ENCODE measurements around the gene CTNNA1.
"Not testable (repeated sequence)": the region's sequence is repeated elsewhere in the genome, so short reads cannot be mapped to it uniquely, and the experiment has no call there.

Gene CTNNA1

DNA sequence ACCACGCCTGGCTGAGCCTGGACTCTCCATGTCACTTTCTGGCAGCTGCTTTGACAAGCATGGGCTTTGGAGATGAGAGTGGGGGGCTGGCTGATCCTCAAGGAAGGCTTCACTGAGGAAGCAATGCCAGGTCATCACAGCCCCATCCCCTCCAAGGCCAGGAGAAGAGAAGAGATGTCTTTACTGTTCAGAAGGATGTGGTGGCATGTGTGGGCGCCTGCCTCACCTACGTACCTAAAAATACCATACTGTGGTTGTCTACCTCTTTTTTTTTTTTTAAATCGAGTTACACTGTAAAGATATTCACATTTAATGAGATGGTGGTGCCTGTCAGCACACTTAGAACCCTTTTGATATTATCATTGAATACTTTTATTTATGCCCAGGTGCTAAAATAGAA lies 26.4 kb upstream of the CTNNA1 start:
- Histone ChIP-seq H3K4me3 (ENCODE audit: low read length) (no peak overlapping the region), H3K79me2 (ENCODE audit: control insufficient read depth, low read length) (no peaks in the 10 kb centered on the region), H3F3A (ENCODE audit: control insufficient read depth, insufficient read depth) (no peaks in the 10 kb centered on the region), H3K9me2 (replicated peaks; ENCODE audit: control insufficient read depth, low read length) (no peaks in the 10 kb centered on the region), H4K20me1 (ENCODE audit: control insufficient read depth, insufficient read depth, low read depth, low read length) (no peaks in the 10 kb centered on the region), H3K27ac (ENCODE audit: low read depth, low read length) (no peak overlapping the region), H3K36me3 (ENCODE audit: control insufficient read depth, low read length) (no peaks in the 10 kb centered on the region), H3K9me3 (ENCODE audit: control insufficient read depth, insufficient read depth, low read length) (no peaks in the 10 kb centered on the region), H3K4me2 (ENCODE audit: low read length) (no peak overlapping the region), H3K27me3 (ENCODE audit: control insufficient read depth, low read length) (peaks cover 4% of the 10 kb centered on the region; the same call in 1 of the 2 replicates), H3K4me1 (ENCODE audit: control insufficient read depth, low read length) (no peaks in the 10 kb centered on the region)
- TF ChIP-seq, protein P1, sequence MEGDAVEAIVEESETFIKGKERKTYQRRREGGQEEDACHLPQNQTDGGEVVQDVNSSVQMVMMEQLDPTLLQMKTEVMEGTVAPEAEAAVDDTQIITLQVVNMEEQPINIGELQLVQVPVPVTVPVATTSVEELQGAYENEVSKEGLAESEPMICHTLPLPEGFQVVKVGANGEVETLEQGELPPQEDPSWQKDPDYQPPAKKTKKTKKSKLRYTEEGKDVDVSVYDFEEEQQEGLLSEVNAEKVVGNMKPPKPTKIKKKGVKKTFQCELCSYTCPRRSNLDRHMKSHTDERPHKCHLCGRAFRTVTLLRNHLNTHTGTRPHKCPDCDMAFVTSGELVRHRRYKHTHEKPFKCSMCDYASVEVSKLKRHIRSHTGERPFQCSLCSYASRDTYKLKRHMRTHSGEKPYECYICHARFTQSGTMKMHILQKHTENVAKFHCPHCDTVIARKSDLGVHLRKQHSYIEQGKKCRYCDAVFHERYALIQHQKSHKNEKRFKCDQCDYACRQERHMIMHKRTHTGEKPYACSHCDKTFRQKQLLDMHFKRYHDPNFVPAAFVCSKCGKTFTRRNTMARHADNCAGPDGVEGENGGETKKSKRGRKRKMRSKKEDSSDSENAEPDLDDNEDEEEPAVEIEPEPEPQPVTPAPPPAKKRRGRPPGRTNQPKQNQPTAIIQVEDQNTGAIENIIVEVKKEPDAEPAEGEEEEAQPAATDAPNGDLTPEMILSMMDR (IDR thresholded peaks at IDR 0.05; ENCODE audit: low read depth, low read length, poor library complexity, severe bottlenecking) = no peak
- TF ChIP-seq EZH2phosphoT487 (IDR thresholded peaks at IDR 0.05; ENCODE audit: borderline replicate concordance, low read length) = no peak

GRCh38 chr5:138730496-138730895 lies 22.7 kb upstream of the CTNNA1 start:
- H3K27me3 ChIP-seq (ENCODE audit: control insufficient read depth, low read length); H3K4me2 ChIP-seq (ENCODE audit: low read length); H3K36me3 ChIP-seq (ENCODE audit: control insufficient read depth, low read length); H3K4me3 ChIP-seq (ENCODE audit: low read length); H3K9me2 ChIP-seq (replicated peaks; ENCODE audit: control insufficient read depth, low read length); H3K4me1 ChIP-seq (ENCODE audit: control insufficient read depth, low read length); H3K27ac ChIP-seq (ENCODE audit: low read depth, low read length); H4K20me1 ChIP-seq (ENCODE audit: control insufficient read depth, insufficient read depth, low read depth, low read length); H3K9me3 ChIP-seq (ENCODE audit: control insufficient read depth, insufficient read depth, low read length); H3F3A ChIP-seq (ENCODE audit: control insufficient read depth, insufficient read depth); H3K79me2 ChIP-seq (ENCODE audit: control insufficient read depth, low read length): not testable (repeated sequence)

GRCh38 chr5:138732466-138732865 lies 20.8 kb upstream of the CTNNA1 start:
- no peaks in the 10 kb centered on the region for H3K79me2 ChIP-seq (ENCODE audit: control insufficient read depth, low read length)
- H3K27ac ChIP-seq (ENCODE audit: low read depth, low read length) = no peak overlapping the region
- no peaks in the 10 kb centered on the region for H3K9me2 ChIP-seq (replicated peaks; ENCODE audit: control insufficient read depth, low read length)
- H3K27me3 ChIP-seq (ENCODE audit: control insufficient read depth, low read length) = no peaks in the 10 kb centered on the region
- no peaks in the 10 kb centered on the region for H3F3A ChIP-seq (ENCODE audit: control insufficient read depth, insufficient read depth)
- no peaks in the 10 kb centered on the region for H3K4me1 ChIP-seq (ENCODE audit: control insufficient read depth, low read length)
- H3K9me3 ChIP-seq (ENCODE audit: control insufficient read depth, insufficient read depth, low read length) = no peaks in the 10 kb centered on the region
- H4K20me1 ChIP-seq (ENCODE audit: control insufficient read depth, insufficient read depth, low read depth, low read length) = no peaks in the 10 kb centered on the region
- no peak overlapping the region for H3K4me2 ChIP-seq (ENCODE audit: low read length)
- no peak overlapping the region for H3K4me3 ChIP-seq (ENCODE audit: low read length)
- no peaks in the 10 kb centered on the region for H3K36me3 ChIP-seq (ENCODE audit: control insufficient read depth, low read length)
- TF ChIP-seq, protein P1 (IDR thresholded peaks at IDR 0.05; ENCODE audit: low read depth, low read length, poor library complexity, severe bottlenecking) = no peak

- Histone ChIP-seq H3K27ac (ENCODE audit: low read depth, low read length) (no peak overlapping the region), H3K27me3 (ENCODE audit: control insufficient read depth, low read length) (no peaks in the 10 kb centered on the region), H3K4me3 (ENCODE audit: low read length) (no peak overlapping the region), H4K20me1 (ENCODE audit: control insufficient read depth, insufficient read depth, low read depth, low read length) (no peaks in the 10 kb centered on the region), H3F3A (ENCODE audit: control insufficient read depth, insufficient read depth) (no peaks in the 10 kb centered on the region), H3K9me3 (ENCODE audit: control insufficient read depth, insufficient read depth, low read length) (no peaks in the 10 kb centered on the region), H3K36me3 (ENCODE audit: control insufficient read depth, low read length) (no peaks in the 10 kb centered on the region), H3K4me1 (ENCODE audit: control insufficient read depth, low read length) (no peaks in the 10 kb centered on the region), H3K9me2 (replicated peaks; ENCODE audit: control insufficient read depth, low read length) (no peaks in the 10 kb centered on the region), H3K79me2 (ENCODE audit: control insufficient read depth, low read length) (no peaks in the 10 kb centered on the region), H3K4me2 (ENCODE audit: low read length) (no peak overlapping the region)
- no peak for TF ChIP-seq EZH2phosphoT487 (IDR thresholded peaks at IDR 0.05; ENCODE audit: borderline replicate concordance, low read length)
- TF ChIP-seq, protein P1 (IDR thresholded peaks at IDR 0.05; ENCODE audit: low read depth, low read length, poor library complexity, severe bottlenecking) = no peak
These were observed 20.3 kb upstream of the CTNNA1 start for GRCh38 chr5:138732933-138733332.
